Karpas-422 (cell line): ENCODE measurements around the gene CHMP4B. TPM values are rescaled to one million over a fixed set of nuclear protein-coding genes. Genes with fewer than 3 reads are reported as not detected.
"Not testable (repeated sequence)": the region's sequence is repeated elsewhere in the genome, so short reads cannot be mapped to it uniquely, and the experiment has no call there.

Experiments used
- DNase-seq: peaks from one replicate; pipeline ENCODE4 v3.0.0-alpha.2; 2015
- H2AFZ ChIP-seq: fragments of 200-600 bp; sonication (generic); 2 replicates; pipeline ENCODE4 v1.6.1; 2014; ENCODE audit warnings: antibody characterized with exemption, low read length, mixed read lengths
- H3K27ac ChIP-seq: fragments of 200-600 bp; sonication (generic); 2 replicates; pipeline ENCODE4 v1.5.1; 2014; ENCODE audit warnings: mild to moderate bottlenecking, low read length, moderate library complexity
- H3K27me3 ChIP-seq: fragments of 200-600 bp; sonication (generic); 2 replicates; pipeline ENCODE4 v1.6.1; 2014; ENCODE audit warnings: low read length, mixed read lengths
- H3K36me3 ChIP-seq: fragments of 200-600 bp; sonication (generic); 2 replicates; pipeline ENCODE4 v1.6.1; 2014; ENCODE audit warnings: low read length, mixed read lengths; ENCODE audit not compliant: insufficient read depth
- H3K4me1 ChIP-seq: fragments of 200-600 bp; sonication (generic); 2 replicates; pipeline ENCODE4 v1.6.1; 2014; ENCODE audit warnings: mild to moderate bottlenecking, low read length, mixed read lengths
- H3K4me2 ChIP-seq: fragments of 200-600 bp; sonication (generic); 2 replicates; pipeline ENCODE4 v1.6.1; 2014; ENCODE audit warnings: low read length, low read depth, mild to moderate bottlenecking; ENCODE audit not compliant: poor library complexity, severe bottlenecking
- H3K4me3 ChIP-seq: fragments of 200-600 bp; sonication (generic); 2 replicates; pipeline ENCODE4 v1.5.1; 2014; ENCODE audit warnings: mild to moderate bottlenecking, antibody characterized with exemption, low read length, mixed read lengths
- H3K79me2 ChIP-seq: fragments of 200-600 bp; sonication (generic); 2 replicates; pipeline ENCODE4 v1.6.1; 2014; ENCODE audit warnings: mild to moderate bottlenecking, low read length, mixed read lengths
- H3K9ac ChIP-seq: fragments of 200-600 bp; sonication (generic); 2 replicates; pipeline ENCODE4 v1.6.0; 2014; ENCODE audit warnings: low read length
- H3K9me2 ChIP-seq: fragments of 200-600 bp; sonication (generic), shearing (Covaris generic); replicated peaks from 2 replicates; pipeline ENCODE4 v1.6.0; 2014; ENCODE audit warnings: mild to moderate bottlenecking, low read length, moderate library complexity; ENCODE audit not compliant: insufficient read depth
- H3K9me3 ChIP-seq: fragments of 300-700, 200-600 bp; sonication (generic); 2 replicates; pipeline ENCODE4 v1.6.1; 2014; ENCODE audit warnings: low read length, mixed read lengths
- H4K20me1 ChIP-seq: fragments of 200-600 bp; sonication (generic); 2 replicates; pipeline ENCODE4 v1.6.1; 2014; ENCODE audit warnings: mild to moderate bottlenecking, antibody characterized with exemption, low read length, low read depth; ENCODE audit not compliant: insufficient read depth
- total RNA-seq: library from RNA; depleted of rRNA; stranded (reverse); fragments of >200 nt; shearing (Covaris generic); gene quantifications from 2 replicates; pipeline ENCODE4 v1.2.3, GENCODE V29; 2014; ENCODE audit warnings: low replicate concordance

CHMP4B gene
- total RNA-seq, 1 experiment from 2014 or later, result 33.8 TPM

DNA sequence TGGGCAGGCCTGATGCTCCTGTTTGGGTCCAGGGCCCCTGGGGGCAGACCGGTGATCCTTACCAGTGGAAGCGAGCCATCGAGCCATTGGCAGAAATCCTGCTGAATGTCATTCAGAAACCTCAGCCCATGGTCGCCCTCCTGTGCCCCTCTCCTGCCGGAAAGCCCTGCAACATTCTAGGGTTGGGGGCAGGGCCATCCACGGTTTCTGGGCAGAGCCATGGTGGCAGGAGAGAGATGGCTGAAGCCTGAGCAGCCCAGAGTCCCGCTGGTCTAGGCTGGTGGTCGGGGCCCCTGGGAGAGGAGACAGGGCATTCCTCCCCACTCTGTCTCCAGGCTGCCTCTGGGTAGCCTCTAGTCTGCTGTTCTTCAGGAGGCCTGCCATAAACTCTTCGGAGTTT lies 19.6 kb upstream of the CHMP4B start:
- no peaks in the 10 kb centered on the region for H3K79me2 ChIP-seq
- no peak overlapping the region for H3K9ac ChIP-seq
- no peaks in the 10 kb centered on the region for H3K9me3 ChIP-seq
- no peaks in the 10 kb centered on the region for H4K20me1 ChIP-seq
- H3K36me3 ChIP-seq, result no peaks in the 10 kb centered on the region
- no peaks in the 10 kb centered on the region for H3K9me2 ChIP-seq
- H3K27me3 ChIP-seq, result no peaks in the 10 kb centered on the region
- H3K27ac ChIP-seq, result no peak overlapping the region
- no peak for DNase-seq
- H3K4me2 ChIP-seq, result no peak overlapping the region
- H3K4me1 ChIP-seq, result no peaks in the 10 kb centered on the region
- H3K4me3 ChIP-seq, result no peak overlapping the region
- no peak overlapping the region for H2AFZ ChIP-seq

DNA sequence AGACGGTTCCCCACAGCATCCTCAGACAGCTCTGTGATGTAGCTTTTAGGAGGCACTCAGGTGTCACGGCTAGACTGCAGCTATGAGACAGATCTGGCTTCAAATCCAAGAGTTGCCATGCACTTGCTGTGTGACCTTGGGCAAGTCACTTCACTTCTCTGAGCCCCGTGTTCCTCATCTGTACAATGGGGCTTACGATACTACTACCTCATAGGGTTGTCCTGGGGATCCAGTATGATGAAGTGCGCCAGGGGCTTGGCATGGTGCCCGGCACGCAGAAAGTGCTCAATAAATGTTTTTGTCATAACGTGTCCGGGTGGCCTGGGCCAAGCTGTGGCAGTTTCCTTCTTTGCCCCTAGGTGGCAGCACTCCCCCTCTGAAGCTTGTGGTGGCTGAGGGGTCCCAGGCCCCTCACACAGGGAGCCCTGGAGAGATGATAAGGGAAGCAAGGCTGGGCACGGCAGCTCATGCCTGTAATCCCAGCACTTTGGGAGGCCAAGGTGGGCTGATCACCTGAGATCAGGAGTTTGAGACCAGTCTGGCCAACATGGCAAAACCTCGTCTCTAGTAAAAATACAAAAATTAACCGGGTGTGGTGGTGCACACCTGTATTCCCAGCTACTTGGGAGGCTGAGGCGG lies 19.1 kb upstream of the CHMP4B start:
- H3K9me3 ChIP-seq, result no peaks in the 10 kb centered on the region
- H3K4me2 ChIP-seq, result no peak overlapping the region
- H4K20me1 ChIP-seq, result no peaks in the 10 kb centered on the region
- no peak overlapping the region for H3K4me3 ChIP-seq
- no peak overlapping the region for H3K27ac ChIP-seq
- DNase-seq, result peak; percentile 75
- no peaks in the 10 kb centered on the region for H3K79me2 ChIP-seq
- H3K36me3 ChIP-seq, result no peaks in the 10 kb centered on the region
- H2AFZ ChIP-seq, result no peak overlapping the region
- no peaks in the 10 kb centered on the region for H3K27me3 ChIP-seq
- H3K9ac ChIP-seq, result no peak overlapping the region
- H3K9me2 ChIP-seq, result no peaks in the 10 kb centered on the region
- no peaks in the 10 kb centered on the region for H3K4me1 ChIP-seq

- not testable (repeated sequence) for DNase-seq, H3K79me2 ChIP-seq, H3K9me3 ChIP-seq, H3K4me3 ChIP-seq, H3K27me3 ChIP-seq, H3K9me2 ChIP-seq, H3K27ac ChIP-seq, H4K20me1 ChIP-seq, H3K4me1 ChIP-seq, H3K36me3 ChIP-seq, H2AFZ ChIP-seq, H3K4me2 ChIP-seq, H3K9ac ChIP-seq
Measured at GRCh38 chr20:33792598-33792989, 18.6 kb upstream of the CHMP4B start.

DNA sequence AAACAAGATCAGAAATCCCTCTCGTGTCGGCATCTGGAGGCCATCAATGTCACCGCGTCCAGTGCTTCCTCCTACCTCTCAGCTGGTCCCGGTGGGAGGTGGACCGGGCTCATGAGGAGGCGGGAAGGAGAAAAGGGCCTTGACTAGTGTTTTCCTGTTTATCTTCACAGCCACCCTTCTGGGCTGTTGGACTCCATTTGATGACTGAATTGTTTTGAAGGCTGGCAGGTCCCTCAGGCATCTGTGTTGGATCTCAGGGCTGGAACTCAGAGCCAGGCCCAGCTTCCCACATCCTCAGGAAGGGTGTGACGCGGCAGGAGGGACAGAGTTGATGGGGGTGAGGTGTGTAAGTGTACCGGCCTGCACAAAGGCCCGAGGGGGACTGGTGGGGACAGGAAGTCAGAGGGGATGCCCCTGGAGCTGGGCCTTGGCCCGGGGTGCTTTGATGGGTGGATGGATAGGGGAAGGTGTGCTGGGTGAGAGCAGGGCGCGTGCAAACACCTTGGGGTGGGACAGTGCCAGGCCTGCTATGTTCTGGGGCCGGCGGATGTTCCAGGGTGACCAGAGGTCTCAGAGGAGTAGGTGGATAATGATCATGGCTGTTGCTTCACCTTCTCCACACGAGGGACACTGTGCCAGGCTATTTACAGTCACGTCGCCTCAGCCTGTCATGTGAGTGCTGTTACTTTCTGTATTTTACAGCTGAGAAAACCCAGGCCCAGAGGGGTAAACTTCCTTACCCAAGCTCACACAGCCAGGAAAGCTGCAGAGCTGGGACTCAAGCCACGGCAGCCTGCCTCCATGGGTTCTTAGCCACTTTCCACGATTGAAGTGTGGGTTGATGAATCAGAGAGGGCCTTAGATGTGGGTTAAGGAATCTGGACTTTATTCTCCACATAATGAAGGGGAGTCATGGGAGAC lies 17.9 kb upstream of the CHMP4B start:
- H3K27ac ChIP-seq, result no peak overlapping the region
- no peak overlapping the region for H2AFZ ChIP-seq
- H3K9me3 ChIP-seq, result no peaks in the 10 kb centered on the region
- no peaks in the 10 kb centered on the region for H3K27me3 ChIP-seq
- no peak overlapping the region for H3K4me3 ChIP-seq
- H3K4me1 ChIP-seq, result no peaks in the 10 kb centered on the region
- no peak overlapping the region for H3K4me2 ChIP-seq
- no peak overlapping the region for H3K9ac ChIP-seq
- no peaks in the 10 kb centered on the region for H3K36me3 ChIP-seq
- no peaks in the 10 kb centered on the region for H4K20me1 ChIP-seq
- no peaks in the 10 kb centered on the region for H3K9me2 ChIP-seq
- no peaks in the 10 kb centered on the region for H3K79me2 ChIP-seq
- DNase-seq, result no peak

DNA sequence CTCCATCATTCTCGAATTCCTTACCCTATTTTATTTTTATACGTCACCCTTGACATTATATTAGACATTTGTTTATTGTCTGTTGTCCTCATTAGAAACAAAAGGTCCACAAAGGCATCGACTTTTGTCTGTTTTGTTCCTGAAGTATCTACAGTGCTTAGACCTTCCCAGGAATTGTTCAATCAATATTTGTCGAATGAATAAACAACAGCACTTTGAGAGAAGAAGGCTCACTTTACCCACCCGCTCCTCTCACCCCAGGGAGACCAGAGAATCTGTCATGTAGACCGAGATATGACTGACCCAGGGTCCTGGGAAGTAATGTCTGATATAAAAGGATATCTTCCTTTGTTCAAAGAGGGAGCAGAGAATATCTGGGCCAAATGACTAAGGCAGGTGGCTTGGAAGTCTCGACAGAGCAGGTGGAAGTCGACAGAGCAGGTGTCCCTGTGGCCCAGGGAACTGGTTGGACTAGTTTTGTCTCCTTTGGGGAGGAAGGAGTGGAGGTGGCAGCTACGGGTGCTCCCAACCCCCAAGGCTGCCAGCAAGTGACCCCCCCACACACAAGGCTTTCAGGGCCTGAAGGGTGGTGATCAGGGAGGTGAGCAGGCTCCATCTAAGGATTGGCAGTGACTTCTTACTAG lies 14.8 kb upstream of the CHMP4B start:
- Histone ChIP-seq H3K4me2 (no peak overlapping the region), H3K79me2 (no peaks in the 10 kb centered on the region), H3K4me1 (no peaks in the 10 kb centered on the region), H2AFZ (no peak overlapping the region), H3K27me3 (no peaks in the 10 kb centered on the region), H3K9me2 (no peaks in the 10 kb centered on the region), H3K27ac (no peak overlapping the region), H4K20me1 (no peaks in the 10 kb centered on the region), H3K36me3 (no peaks in the 10 kb centered on the region), H3K4me3 (no peak overlapping the region), H3K9me3 (no peaks in the 10 kb centered on the region), H3K9ac (no peak overlapping the region)
- no peak for DNase-seq

GRCh38 chr20:33796907-33797544 lies 14.1 kb upstream of the CHMP4B start:
- Histone ChIP-seq H2AFZ (no peak overlapping the region), H3K4me1 (no peaks in the 10 kb centered on the region), H4K20me1 (no peaks in the 10 kb centered on the region), H3K79me2 (no peaks in the 10 kb centered on the region), H3K4me3 (no peak overlapping the region), H3K9me3 (no peaks in the 10 kb centered on the region), H3K9ac (no peak overlapping the region), H3K36me3 (no peaks in the 10 kb centered on the region), H3K27ac (no peak overlapping the region), H3K9me2 (no peaks in the 10 kb centered on the region), H3K27me3 (no peaks in the 10 kb centered on the region), H3K4me2 (no peak overlapping the region)
- DNase-seq, result no peak

GRCh38 chr20:33798444-33798843 lies 12.7 kb upstream of the CHMP4B start:
- Histone ChIP-seq H2AFZ (no peak overlapping the region), H3K27me3 (no peaks in the 10 kb centered on the region), H3K4me2 (no peak overlapping the region), H3K9me2 (no peaks in the 10 kb centered on the region), H3K4me3 (no peak overlapping the region), H4K20me1 (no peaks in the 10 kb centered on the region), H3K9me3 (no peaks in the 10 kb centered on the region), H3K79me2 (no peaks in the 10 kb centered on the region), H3K9ac (no peak overlapping the region), H3K36me3 (no peaks in the 10 kb centered on the region), H3K27ac (no peak overlapping the region), H3K4me1 (no peaks in the 10 kb centered on the region)
- no peak for DNase-seq

- no peaks in the 10 kb centered on the region for H3K36me3 ChIP-seq
- no peaks in the 10 kb centered on the region for H3K9me3 ChIP-seq
- no peak overlapping the region for H2AFZ ChIP-seq
- H4K20me1 ChIP-seq, result no peaks in the 10 kb centered on the region
- H3K4me3 ChIP-seq, result no peak overlapping the region
- H3K27me3 ChIP-seq, result no peaks in the 10 kb centered on the region
- H3K9me2 ChIP-seq, result no peaks in the 10 kb centered on the region
- H3K4me1 ChIP-seq, result no peaks in the 10 kb centered on the region
- H3K4me2 ChIP-seq, result no peak overlapping the region
- DNase-seq, result no peak
- no peak overlapping the region for H3K27ac ChIP-seq
- no peak overlapping the region for H3K9ac ChIP-seq
- H3K79me2 ChIP-seq, result no peaks in the 10 kb centered on the region
Measured at GRCh38 chr20:33803921-33804337, 7.2 kb upstream of the CHMP4B start.
